Inferior parietal cortex (tissue), 1 donor: ENCODE results near the gene NSD2.

Source experiments
- DNase-seq: peaks from one replicate; pipeline ENCODE4 v3.0.0-alpha.2; 2016; ENCODE audit errors: extremely low spot score

The NSD2 gene

DNA sequence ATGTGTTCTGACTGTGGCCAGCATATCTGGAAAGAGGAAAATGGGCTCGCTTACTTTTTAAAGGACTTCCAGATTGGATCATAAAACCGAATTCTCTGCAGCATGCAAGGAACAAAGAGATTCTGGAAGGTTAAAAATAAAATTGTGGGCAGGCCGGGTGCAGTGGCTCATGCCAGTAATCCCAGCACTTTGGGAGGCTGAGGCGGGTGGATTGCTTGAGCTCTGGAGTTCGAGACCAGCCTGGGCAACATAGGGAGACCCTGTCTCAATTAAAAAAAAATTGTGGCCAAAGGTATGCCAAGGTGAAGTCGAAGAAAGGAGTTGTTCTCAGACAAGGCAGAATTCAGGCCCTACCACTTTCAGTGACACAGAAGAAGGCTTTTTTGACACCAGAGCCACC lies 99.7 kb downstream of the NSD2 start:
- DNase-seq, result no peak

DNA sequence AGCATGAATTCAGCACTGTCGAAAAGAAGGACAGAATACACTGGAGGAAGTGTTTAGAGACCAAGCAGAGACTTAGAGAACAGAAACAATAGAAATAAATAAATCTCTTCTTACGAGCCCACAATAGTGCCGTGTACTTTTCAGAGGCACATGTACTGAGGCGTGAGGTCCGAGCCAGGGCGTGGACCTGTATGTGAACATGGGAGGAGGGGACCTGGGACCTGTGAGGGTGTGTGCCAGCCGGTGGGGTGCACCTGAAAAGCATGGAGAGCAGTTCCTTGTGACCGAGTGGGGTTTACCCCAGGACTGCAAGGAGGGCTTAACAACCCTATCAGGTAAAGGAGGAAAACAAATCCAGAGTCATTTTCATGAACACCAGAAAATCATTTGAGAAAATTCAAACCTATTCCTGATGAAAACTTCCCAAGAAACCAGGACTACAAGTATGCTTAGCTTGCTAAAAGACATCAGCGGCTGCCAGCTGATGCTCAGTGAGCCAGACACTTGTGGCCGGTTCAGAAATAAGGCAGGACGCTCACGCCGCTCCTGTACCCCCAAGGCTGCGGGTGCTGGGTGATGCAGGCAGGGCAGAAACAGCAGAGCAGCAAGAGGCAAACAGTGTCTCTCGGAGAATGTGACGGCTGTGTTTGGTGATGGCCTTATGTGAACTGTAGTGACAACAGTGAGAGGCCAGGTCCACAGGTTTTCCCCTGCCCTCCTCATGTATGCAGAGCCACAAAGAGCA lies 100.4 kb downstream of the NSD2 start:
- DNase-seq, result no peak

DNA sequence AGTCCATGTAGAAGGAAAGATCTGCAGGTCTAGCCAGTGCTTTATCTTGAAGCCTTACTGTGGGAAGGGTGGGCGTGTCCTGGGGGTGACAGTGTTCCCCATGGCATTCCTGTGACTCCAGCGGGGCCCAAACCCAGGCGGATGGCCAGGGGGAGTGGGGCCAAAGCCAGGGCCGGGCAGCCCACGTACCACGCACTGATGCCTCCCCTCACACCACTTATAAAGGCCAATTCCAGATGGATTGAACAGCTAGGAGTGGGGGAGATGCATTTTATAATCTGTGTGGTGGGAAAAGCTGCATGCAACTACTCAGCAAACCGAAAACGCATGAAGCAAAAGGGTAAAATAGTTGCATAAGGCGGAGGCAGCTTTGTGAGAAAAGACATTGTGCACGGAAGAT lies 101.2 kb downstream of the NSD2 start:
- no peak for DNase-seq

DNA sequence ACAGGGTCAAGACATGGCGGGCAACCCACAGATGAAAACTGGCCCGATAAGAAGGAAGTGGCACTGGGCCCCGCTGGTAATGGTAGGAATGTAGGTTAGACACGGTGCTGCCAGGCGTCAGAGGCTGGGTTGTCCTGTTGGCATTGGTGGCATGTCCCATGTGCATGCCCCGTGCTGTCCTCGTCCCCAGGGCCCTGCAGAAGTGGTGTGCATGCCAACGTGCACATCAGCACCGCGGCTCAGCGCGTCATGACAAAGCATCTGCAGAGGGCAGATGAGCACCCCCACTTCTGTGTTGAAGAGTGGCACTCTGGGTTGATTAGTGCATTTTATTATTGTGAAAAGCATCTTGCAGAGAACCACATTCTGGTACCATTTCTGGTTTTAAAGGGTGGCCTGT lies 102.0 kb downstream of the NSD2 start:
- DNase-seq, result no peak

DNA sequence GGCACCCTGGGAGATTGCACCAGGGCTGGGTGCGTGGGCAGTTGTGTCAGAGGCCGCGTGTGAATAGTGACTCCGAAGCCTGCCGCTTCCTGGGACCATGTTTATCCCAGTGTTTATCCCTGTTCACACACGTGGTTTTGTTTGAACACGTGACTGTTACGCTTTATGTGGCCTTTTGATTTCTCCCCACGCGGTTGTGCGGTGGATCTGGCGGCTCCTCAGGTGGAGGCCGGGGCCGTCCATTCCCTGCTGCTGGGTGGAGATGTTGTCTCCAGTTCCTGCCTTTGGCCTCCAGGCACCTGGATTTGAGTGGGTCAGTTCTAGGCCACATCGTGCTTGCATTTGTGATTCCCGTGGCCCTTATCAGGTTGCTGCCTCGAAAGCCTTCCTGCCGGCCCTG lies 102.5 kb downstream of the NSD2 start:
- no peak for DNase-seq

DNA sequence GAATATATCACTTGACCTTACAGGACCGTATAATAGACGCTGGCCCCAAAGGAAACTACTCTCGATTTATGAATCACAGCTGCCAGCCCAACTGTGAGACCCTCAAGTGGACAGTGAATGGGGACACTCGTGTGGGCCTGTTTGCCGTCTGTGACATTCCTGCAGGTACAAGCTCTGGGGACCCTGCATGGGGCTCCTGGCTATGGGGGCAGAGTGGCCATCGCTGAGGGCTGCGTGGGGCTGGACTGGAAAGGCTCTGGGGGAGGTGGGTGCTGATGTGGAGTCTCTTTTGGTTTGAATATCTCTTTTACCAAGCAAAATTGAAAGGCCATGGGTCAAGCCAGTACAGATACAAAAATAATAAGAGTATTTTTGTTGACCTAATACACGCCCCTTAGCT lies 103.6 kb downstream of the NSD2 start:
- no peak for DNase-seq

DNA sequence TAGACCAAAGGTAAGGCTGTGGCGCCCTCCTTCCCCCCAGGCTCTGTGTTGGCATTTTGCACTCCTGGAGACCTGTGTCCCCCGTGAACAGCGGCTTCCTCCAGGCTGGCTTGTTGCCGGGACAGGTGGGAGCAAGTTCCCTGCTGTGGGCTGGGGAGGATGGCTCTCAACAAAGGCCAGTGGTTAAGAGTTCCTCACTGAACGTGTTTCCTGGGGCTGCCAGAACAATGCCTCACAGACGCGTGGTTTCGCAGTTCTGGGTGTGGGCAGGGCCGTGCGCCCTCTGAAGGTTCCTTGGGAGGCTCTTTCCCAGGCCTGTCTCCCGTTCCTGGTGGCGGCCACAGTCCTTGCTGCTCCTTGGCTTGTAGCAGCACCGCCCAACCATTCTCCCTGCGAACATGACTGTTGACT lies 104.2 kb downstream of the NSD2 start:
- DNase-seq, result no peak

DNA sequence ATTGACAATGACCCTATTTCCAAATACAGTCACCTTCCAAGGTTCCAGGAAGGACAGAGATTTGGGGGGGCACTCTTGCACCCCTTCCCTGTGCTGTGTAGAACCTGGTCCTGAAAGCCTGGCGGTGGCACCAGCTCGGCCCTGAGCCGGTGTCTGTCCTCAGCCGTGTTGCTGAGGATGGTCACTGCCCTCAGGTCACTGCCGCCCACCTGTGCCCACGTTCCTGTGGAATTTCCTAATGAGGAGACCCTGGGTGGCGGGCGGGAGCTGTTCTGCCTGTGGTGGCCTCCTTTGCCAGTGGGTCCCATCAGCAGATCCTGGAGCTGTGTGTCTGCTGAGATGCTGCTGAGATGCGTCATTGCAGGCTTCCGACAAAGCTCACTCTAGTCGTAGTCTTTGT lies 104.7 kb downstream of the NSD2 start:
- no peak for DNase-seq

DNA sequence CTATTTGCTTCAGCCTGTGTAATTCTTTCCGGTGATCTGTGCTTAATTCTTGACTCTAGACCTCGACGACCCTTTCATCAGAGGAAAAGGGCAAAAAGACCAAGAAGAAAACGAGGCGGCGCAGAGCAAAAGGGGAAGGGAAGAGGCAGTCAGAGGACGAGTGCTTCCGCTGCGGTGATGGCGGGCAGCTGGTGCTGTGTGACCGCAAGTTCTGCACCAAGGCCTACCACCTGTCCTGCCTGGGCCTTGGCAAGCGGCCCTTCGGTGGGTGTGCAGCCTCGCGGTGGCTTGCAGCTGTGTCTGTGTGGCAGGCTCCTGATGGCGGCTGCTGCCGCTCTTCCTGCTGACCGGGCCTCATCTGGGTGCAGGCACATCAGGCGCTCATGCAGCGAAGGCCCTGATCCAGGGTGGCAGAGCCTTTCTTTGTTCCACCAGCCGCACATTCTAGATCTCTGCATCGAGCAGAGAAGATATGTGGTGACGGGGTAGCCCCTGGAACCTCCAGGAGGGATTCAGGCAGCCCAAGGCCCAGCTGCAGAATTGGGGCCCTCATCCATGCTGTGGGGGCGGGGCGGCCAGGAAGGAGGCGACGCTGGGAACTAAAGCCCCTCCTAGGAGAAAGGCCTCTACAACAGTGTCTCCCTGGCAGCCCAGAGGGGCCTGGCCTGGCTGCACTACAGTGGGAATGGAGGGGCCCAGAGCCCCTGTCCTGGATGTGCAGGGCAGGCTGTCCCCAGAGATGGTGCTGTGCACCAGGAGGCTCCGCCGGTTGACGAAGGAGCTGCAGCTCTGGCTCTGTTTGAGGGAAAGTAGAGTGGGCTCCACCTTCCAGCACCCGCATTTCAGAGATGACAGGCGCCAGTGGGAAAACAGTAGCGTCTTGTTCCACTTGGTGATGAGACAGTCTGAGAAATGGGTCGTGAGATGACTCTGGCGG lies 105.5 kb downstream of the NSD2 start:
- DNase-seq, result no peak

DNA sequence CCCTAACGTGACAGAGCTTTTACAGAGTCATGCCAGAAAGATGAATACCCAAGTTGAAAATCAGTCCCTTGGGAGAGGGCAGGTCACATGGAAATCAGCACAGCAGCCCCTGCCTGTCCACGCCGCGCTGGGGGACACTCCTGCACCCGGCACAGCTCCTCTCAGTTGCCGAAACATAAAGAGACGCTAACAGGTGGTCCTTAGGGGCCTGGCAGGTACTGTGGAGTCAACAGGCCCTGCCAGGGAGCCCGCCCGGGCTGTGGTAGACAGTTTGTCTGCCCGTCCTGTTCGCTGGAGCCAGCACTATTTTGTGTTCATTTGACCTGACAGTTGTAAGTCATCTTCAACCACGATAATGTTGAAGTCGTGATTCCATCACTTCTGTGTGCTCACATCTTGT lies 107.0 kb downstream of the NSD2 start:
- DNase-seq, result no peak

DNA sequence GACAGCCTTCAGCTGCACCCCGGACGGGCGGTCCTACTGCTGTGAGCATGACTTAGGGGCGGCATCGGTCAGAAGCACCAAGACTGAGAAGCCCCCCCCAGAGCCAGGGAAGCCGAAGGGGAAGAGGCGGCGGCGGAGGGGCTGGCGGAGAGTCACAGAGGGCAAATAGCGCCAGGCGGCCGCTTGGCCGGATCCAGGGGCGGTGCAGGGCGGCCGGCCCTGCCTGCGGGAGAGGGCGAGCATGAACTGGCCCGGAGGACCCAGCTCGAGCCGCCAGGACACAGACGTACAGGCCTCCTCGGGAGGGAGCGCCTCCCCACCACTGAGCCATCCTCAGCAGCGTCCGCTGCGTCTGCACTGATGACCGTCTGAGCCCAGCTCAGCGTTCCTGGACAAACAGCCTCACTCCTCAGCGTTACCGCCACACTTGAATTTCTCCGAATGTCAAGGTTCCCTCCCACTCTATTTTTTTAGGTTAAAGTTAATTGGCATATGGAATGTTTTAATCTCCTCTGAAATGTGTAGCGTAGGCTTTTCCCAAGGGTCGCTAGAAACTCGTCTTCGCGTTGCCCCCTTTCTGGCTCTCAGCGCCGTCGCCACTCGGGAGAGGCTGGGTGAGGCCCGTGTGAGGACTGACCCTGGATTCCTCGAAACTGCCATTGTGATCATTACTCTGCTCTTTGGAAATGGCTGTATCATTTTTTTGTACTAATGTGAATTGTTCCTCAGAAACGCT lies 107.7 kb downstream of the NSD2 start:
- DNase-seq, result no peak

DNA sequence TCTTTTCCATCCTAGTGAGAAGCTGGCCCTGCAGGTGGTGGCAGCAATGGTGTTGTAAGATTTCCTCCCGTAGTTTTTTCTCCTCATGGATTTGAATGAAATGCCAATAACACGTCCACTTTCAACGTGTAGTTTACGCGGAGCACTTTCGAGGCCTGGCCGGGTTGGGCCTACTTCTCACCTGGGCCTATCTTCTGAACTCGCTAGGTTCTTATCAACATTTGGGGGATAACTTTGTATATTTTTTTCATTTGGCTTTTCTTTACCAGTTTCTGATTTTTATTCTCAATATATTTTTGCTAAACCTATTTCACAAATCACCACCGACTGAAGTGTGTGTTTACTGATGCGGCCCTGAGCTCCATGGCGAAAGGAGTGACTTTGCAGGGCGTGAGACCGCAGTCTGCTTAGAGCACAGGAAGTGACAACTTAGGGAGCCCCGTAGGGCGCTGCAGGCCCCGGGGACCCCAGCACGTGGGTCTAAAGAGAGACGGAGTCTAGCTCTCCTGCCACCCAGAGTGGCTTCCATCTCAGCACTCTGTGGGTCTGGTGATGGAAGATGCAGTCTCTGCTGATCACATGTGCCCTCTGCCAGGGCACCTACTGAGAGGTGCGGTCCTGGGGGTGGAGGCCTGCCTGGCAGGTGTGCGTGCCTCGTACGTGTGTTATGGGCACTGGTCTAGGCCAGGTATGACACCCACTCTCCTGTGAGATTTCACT lies 108.4 kb downstream of the NSD2 start:
- DNase-seq, result no peak

DNA sequence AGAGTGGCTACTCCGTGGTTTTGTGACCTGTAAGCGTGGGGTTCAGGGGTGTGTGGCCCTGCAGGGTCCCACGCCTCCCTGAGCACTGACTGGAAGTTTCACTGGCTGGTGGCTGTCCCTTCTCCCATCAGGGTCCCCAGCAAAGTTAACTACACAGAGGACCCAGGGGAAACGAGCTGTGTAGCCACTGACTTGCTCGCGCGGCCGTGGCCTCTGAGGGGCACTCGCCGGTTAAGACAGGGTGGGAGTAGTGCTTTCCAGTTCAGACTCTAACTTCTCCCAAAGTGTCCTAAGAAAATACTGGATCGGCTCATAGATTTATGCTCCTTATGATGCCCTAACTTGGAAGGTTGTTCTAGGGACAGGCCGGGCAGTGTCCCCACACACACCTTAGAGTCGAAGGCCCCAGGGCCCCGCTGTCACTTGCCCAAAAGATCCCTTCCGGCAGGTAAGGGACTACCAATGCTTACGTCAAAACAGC lies 109.4 kb downstream of the NSD2 start:
- DNase-seq, result no peak

DNA sequence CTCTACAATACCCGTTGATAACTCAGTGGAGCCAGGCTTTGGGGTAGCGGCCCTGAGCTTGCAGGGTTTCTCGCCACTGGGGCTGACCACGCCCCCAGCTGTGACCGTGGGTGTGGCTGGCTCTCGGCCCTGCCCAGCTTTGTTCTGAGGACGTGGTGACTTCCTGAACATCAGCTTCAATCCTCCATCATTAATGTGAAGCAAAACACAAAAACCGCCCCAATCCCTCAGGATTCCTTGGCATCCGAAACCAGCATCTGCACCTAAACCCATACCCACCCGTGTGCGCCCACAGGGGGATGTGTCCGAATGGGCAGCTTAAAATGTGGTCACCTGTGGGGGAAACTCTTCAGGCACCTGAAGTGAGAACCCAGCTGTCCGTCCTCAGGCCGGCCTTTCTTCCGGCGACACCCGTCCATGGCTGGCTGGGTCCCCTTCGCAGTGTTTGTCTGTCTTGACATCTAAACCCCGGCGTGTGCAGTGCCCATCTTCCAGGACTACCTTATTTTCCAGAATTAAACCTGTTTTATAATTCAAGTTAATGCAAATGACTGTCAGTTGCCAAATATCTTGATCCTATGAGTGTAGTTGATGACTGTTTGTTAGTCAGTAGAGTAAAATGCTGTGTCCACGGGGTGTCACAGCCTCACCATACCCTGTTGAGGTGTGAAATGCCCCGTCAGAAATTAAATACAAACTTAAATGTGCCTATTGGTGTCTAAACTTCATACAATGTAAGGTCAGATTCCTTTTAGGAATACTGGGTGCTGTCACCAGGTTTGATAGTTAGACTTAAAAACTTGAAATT lies 110.3 kb downstream of the NSD2 start:
- no peak for DNase-seq

DNA sequence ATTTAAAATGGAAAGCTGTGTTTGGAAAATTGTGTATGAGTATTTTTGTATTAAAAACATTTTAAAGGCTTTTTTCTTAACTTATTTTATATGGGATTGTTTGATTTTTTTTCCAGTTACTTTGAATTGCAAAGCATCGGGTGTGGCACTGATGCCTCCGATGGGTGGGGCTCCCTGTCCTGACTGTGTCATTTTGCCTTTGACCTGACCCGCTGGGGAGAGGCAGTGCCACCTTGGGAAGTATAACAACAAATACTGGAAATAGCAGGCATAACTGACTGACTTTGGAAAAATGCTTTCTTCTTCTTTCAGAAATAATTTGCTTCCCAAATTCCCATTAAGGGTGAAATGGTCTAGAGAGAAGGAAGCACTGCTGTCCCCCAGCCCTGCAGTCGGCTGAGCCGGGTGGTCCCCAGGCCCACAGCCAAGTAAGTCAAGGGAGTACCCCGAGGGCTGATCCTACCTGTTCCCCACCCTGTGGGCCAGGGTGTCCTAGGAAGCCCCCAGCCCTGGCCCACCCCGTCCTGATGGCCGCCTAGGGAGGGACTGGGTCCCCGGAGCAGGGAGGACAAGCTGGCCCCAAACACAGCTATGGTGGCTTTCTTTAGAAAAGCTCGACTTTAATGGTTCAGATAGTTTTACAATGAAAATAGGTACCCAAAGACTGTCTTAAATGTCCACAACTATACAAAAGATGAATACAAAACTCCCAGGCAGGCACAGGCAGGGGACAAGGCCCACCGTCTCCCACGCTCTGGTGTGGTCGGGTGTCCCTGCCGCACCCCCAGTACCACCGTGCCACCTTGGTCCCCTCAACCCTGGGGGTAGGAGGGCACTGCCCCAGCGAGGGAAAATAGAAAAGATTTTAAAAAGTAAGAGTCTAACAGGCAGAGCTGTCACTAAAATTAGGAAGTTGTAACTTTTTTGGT lies 111.2 kb downstream of the NSD2 start:
- DNase-seq, result no peak

DNA sequence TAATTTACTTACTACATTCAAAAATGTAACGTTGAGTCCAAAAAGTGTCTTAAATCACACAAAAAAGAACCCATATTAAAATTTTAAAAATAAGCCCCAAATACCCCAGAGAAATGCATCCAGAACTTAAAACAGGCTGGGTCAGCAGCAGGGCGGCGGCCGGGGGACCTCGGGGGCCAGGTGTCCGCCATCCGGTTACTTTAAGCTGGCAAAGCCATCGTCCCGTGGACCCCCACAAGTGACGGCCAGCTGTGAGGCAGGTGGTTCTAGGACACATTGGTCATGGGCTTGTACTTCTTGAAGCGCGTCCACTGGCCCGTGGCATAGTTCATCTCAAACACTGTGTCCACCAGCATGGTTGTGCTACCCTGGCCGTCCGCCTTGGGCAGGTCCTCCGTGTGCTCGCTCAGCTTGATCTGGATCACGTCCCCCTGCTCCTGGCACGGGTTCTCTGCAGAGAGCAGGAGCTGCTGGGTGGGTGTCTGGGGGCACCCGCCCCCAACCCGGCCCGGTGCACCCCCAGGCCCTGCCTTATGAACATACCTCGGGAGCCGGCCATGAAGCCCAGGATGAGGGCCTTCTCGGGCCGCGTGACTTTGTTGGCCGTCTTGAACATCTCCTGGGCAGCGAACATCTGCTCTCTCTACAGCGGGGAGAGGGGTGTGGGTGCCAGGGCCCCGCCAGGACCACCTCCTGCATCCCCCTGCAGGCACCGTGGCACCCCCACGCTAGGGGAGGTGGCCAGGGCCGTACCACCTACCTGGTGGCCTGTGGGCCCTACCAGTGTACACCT lies 112.1 kb downstream of the NSD2 start:
- no peak for DNase-seq

DNA sequence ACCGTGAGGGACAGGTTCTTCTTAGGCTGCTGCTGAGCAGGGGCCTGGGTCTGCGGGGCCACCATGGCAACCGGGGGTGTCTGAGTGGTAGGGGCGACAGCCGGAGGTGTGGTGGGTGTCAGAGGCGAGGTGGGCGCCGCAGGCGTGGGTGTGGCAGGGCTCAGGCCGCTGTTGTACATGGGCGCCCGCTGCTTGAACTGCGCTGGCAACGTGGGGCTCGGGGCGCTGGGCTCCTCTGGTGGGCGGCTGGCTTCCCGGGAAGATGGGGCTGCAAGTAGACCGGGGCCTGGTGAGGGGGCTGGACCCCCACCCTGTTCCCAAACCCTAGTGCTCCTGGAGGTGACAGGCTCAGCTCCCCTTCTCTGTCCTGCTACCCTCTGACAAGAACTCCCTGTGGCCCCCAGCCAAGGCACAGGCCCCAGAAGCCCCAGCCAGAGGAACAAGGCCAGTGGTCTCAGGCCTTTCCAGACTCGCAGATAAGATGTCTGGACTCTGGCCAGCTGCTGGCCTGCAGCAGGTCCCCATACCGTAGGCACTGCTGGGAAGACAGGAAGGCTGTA lies 112.7 kb downstream of the NSD2 start:
- no peak for DNase-seq

DNA sequence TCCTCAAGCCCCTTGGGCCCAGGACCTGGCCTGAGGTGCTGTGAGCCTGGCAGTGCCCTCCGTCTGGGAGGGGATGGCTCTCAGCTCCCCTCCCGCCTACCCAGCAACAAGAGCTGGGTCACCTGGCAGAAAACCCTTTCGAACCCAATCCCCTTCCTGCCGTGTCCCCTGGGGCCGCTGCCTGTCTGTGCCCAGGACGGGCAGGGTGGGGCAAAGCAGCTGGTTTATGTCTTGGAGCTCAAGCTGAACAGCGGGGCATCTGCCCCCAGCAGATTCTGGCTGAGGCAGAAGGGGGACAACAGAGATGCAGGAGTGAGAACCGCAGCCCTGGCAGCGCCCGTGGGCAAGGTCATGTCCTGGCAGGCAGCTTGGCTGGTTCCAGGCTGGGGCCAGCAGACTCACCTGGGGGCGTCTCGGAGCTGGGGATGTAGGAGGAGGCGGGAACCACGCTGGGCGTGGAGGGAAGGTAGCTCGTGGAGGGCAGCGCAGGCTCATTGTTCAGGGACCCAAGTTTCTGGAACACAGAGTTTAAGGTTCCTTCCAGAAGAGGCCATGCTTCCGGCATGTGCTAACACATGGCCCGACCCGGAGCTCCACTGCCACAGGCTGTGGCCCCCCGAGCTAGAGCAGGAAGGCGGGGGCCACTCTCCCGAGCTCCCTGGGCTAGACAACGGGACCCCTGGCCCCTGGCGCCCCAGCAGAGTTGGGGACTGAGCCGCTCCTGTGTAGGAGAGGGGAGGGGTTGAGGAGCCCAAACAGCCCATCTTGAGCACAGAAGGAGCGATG lies 113.4 kb downstream of the NSD2 start:
- no peak for DNase-seq
